Measurements from ENCODE around the gene USP9X.
"Not testable (repeated sequence)": the region's sequence is repeated elsewhere in the genome, so short reads cannot be mapped to it uniquely, and the experiment has no call there.

Gene USP9X

DNA sequence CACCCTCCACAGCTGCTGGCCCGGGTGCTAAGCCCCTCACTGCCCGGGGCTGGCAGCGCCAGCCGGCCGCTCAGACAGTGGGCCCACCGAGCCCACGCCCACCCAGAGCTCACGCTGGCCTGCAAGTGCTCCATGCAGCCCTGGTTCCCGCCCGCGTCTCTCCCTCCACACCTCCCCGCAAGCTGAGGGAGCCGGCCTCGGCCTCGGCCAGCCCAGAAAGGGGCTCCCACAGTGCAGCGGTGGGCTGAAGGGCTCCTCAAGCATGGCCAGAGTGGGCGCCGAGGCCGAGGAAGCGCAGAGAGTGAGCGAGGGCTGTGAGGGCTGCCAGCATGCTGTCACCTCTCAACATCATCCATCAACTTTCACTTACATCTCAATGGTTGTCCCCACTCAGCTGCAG lies 200.7 kb downstream of the USP9X start:
- H3K9ac ChIP-seq (ENCODE audit: low read depth, low read length); H3K27ac ChIP-seq (ENCODE audit: low read depth, low read length); H3K27me3 ChIP-seq (ENCODE audit: control insufficient read depth, insufficient read depth, low read length); H3K4me3 ChIP-seq (ENCODE audit: low read depth, low read length); H3K9me3 ChIP-seq (ENCODE audit: control insufficient read depth, insufficient read depth, low read length); H3K36me3 ChIP-seq (ENCODE audit: control insufficient read depth, insufficient read depth, low read length); H3K4me1 ChIP-seq (ENCODE audit: control insufficient read depth, insufficient read depth, low read length): not testable (repeated sequence)
